AG04450 (cell line): ENCODE measurements around the gene TDRD9. TPM values are rescaled to one million over a fixed set of nuclear protein-coding genes. Genes with fewer than 3 reads are reported as not detected.

Experiments
- CTCF ChIA-PET: fragments of 300-600, 350-600 bp; formaldehyde crosslinking; extraction: SDS; loops from one replicate; lab custom pipeline; 2022; ENCODE audit warnings: antibody characterized with exemption, inconsistent platforms; lab: Charles Lee
- POLR2A ChIA-PET: fragments of 350-600 bp; formaldehyde crosslinking; extraction: SDS; loops from one replicate; lab custom pipeline; 2021; ENCODE audit warnings: antibody characterized with exemption, inconsistent platforms; lab: Yijun Ruan, JAX
- DNase-seq: peaks from one replicate; pipeline ENCODE4 v3.0.0-alpha.2; 2011; ENCODE audit warnings: low read depth, low spot score
- H3K27ac ChIP-seq: one replicate; pipeline ENCODE4 v1.5.1; 2012; ENCODE audit warnings: low read depth, low read length, control low read depth
- H3K27me3 ChIP-seq: one replicate; pipeline ENCODE4 v1.6.0; 2012; ENCODE audit warnings: low read length; ENCODE audit not compliant: control insufficient read depth, insufficient read depth
- H3K4me3 ChIP-seq: 2 replicates; pipeline ENCODE4 v1.5.1; 2011; ENCODE audit warnings: mild to moderate bottlenecking, low read depth, low read length, control low read depth
- H3K9me3 ChIP-seq: 2 replicates; pipeline ENCODE4 v1.5.1; 2012; ENCODE audit warnings: low read length; ENCODE audit not compliant: control insufficient read depth, insufficient read depth
- CTCF ChIP-seq: IDR thresholded peaks from 2 replicates; pipeline ENCODE4 v1.5.1; 2011; ENCODE audit warnings: low read depth, low read length, control low read depth, inconsistent platforms
- polyA plus RNA-seq: library from polyadenylated mRNA; depleted of rRNA; stranded (reverse); fragments of >200 nt; gene quantifications from 2 replicates; pipeline ENCODE4 v1.2.3, GENCODE V29; 2011

Gene TDRD9
- polyA plus RNA-seq, 1 experiment = 0.05 TPM

GRCh38 chr14:104039214-104039613 lies 111.0 kb downstream of the TDRD9 start:
- no peak for DNase-seq
- H3K27me3 ChIP-seq = no peaks in the 10 kb centered on the region
- TF ChIP-seq CTCF = no peak
- H3K4me3 ChIP-seq = no peak overlapping the region
- no peaks in the 10 kb centered on the region for H3K9me3 ChIP-seq
- ChIA-PET POLR2A (no interaction called here), CTCF (no interaction called here)
- no peak overlapping the region for H3K27ac ChIP-seq

GRCh38 chr14:104040539-104040938 lies 112.3 kb downstream of the TDRD9 start:
- Histone ChIP-seq H3K27me3 (no peaks in the 10 kb centered on the region), H3K9me3 (no peaks in the 10 kb centered on the region), H3K4me3 (no peak overlapping the region), H3K27ac (no peak overlapping the region)
- no peak for TF ChIP-seq CTCF
- CTCF ChIA-PET = no interaction called here
- no peak for DNase-seq
- POLR2A ChIA-PET = no interaction called here

- no peak for DNase-seq
- no peak for TF ChIP-seq CTCF
- no peaks in the 10 kb centered on the region for H3K9me3 ChIP-seq
- ChIA-PET POLR2A (no interaction called here), CTCF (no interaction called here)
- H3K4me3 ChIP-seq = no peak overlapping the region
- H3K27me3 ChIP-seq = no peaks in the 10 kb centered on the region
- H3K27ac ChIP-seq = no peak overlapping the region
These were observed 113.3 kb downstream of the TDRD9 start for GRCh38 chr14:104041430-104042104.

GRCh38 chr14:104044016-104044415 lies 115.8 kb downstream of the TDRD9 start:
- Histone ChIP-seq H3K27me3 (no peaks in the 10 kb centered on the region), H3K9me3 (no peaks in the 10 kb centered on the region), H3K27ac (no peak overlapping the region), H3K4me3 (no peak overlapping the region)
- ChIA-PET POLR2A (no interaction called here), CTCF (no interaction called here)
- no peak for DNase-seq
- TF ChIP-seq CTCF = no peak

- H3K27me3 ChIP-seq = no peaks in the 10 kb centered on the region
- no peak overlapping the region for H3K27ac ChIP-seq
- H3K9me3 ChIP-seq = no peaks in the 10 kb centered on the region
- H3K4me3 ChIP-seq = no peak overlapping the region
- POLR2A ChIA-PET = no interaction called here
- CTCF ChIA-PET = interaction anchor here (0.8 kb wide), 1 partner anchor 30 kb away, joined by 4 read pairs; no protein-coding TSS in a partner anchor
- no peak for DNase-seq
- no peak for TF ChIP-seq CTCF
These were observed 119.5 kb downstream of the TDRD9 start for GRCh38 chr14:104047761-104048160.
